ENCODE data around the gene MAGEB17.
"Not testable (repeated sequence)": the region's sequence is repeated elsewhere in the genome, so short reads cannot be mapped to it uniquely, and the experiment has no call there.

Gene MAGEB17

GRCh38 chrX:16167181-16167580, at the start of gene MAGEB17:
MAGEB17 (plus strand) TSS chrX:16167481; CDS start chrX:16170383, 2,902 bp downstream.
- no peak for DNase-seq (ENCODE audit: low read depth in 4 of 4, low spot score in 1 of 4)

- no peak for DNase-seq (ENCODE audit: low read depth in 4 of 4, low spot score in 1 of 4)
Observed at GRCh38 chrX:16119353-16120220, 47.7 kb upstream of the MAGEB17 start.

- no peak for DNase-seq (ENCODE audit: low read depth in 4 of 4, low spot score in 1 of 4)
Observed at GRCh38 chrX:16120431-16120830, 46.9 kb upstream of the MAGEB17 start.

- peak; percentile 1 to 27 (median 22) for DNase-seq (ENCODE audit: low read depth in 4 of 4, low spot score in 1 of 4)
Observed at GRCh38 chrX:16123222-16123786, 44.0 kb upstream of the MAGEB17 start, which contains the start of gene GRPR. GRPR (plus strand) TSS chrX:16123565; CDS start chrX:16123954, 389 bp downstream.

GRCh38 chrX:16124201-16124600, 43.1 kb upstream of the MAGEB17 start:
- DNase-seq (ENCODE audit: low read depth in 4 of 4, low spot score in 1 of 4): no peak

GRCh38 chrX:16125520-16126149, 41.6 kb upstream of the MAGEB17 start:
- no peak for DNase-seq (ENCODE audit: low read depth in 4 of 4, low spot score in 1 of 4)

- DNase-seq (ENCODE audit: low read depth in 4 of 4, low spot score in 1 of 4): no peak
Observed at GRCh38 chrX:16130707-16131106, 36.6 kb upstream of the MAGEB17 start.

GRCh38 chrX:16134936-16135335, 32.3 kb upstream of the MAGEB17 start:
- DNase-seq (ENCODE audit: low read depth in 4 of 4, low spot score in 1 of 4): no peak

GRCh38 chrX:16136080-16136479, 31.2 kb upstream of the MAGEB17 start:
- DNase-seq (ENCODE audit: low read depth in 4 of 4, low spot score in 1 of 4): no peak

GRCh38 chrX:16137416-16138107, 29.7 kb upstream of the MAGEB17 start:
- no peak for DNase-seq (ENCODE audit: low read depth in 4 of 4, low spot score in 1 of 4)

GRCh38 chrX:16138108-16138427, 29.2 kb upstream of the MAGEB17 start:
- no peak for DNase-seq (ENCODE audit: low read depth in 4 of 4, low spot score in 1 of 4)

- no peak for DNase-seq (ENCODE audit: low read depth in 4 of 4, low spot score in 1 of 4)
Observed at GRCh38 chrX:16140448-16140847, 26.8 kb upstream of the MAGEB17 start.

- DNase-seq (ENCODE audit: low read depth in 4 of 4, low spot score in 1 of 4): no peak
Observed at GRCh38 chrX:16140983-16141382, 26.3 kb upstream of the MAGEB17 start.

- DNase-seq (ENCODE audit: low read depth in 4 of 4, low spot score in 1 of 4): no peak
Observed at GRCh38 chrX:16141422-16142245, 25.6 kb upstream of the MAGEB17 start.

- no peak for DNase-seq (ENCODE audit: low read depth in 4 of 4, low spot score in 1 of 4)
Observed at GRCh38 chrX:16142246-16142558, 25.1 kb upstream of the MAGEB17 start.

GRCh38 chrX:16143968-16144367, 23.3 kb upstream of the MAGEB17 start:
- no peak for DNase-seq (ENCODE audit: low read depth in 4 of 4, low spot score in 1 of 4)

GRCh38 chrX:16144420-16144819, 22.9 kb upstream of the MAGEB17 start:
- no peak for DNase-seq (ENCODE audit: low read depth in 4 of 4, low spot score in 1 of 4)

- not testable (repeated sequence) for DNase-seq (ENCODE audit: low read depth in 4 of 4, low spot score in 1 of 4)
Observed at GRCh38 chrX:16145093-16145492, 22.2 kb upstream of the MAGEB17 start.

- no peak for DNase-seq (ENCODE audit: low read depth in 4 of 4, low spot score in 1 of 4)
Observed at GRCh38 chrX:16145656-16146055, 21.6 kb upstream of the MAGEB17 start.

GRCh38 chrX:16148896-16149295, 18.4 kb upstream of the MAGEB17 start:
- DNase-seq (ENCODE audit: low read depth in 4 of 4, low spot score in 1 of 4): no peak

- no peak for DNase-seq (ENCODE audit: low read depth in 4 of 4, low spot score in 1 of 4)
Observed at GRCh38 chrX:16155581-16156096, 11.6 kb upstream of the MAGEB17 start.

All from stimulated activated CD4-positive, alpha-beta T cell treated with anti-CD3 and anti-CD28 coated beads, Interleukin-1b, Interleukin-23, amount 100 ng/mL, for 24 hours (primary cell).